Subcutaneous adipose tissue (tissue), 4 donors: ENCODE results near the gene NRAP. TPM values are rescaled to one million over a fixed set of nuclear protein-coding genes. Genes with fewer than 3 reads are reported as not detected.

ENCODE experiments used
- total RNA-seq, 4 donors: library from RNA; depleted of rRNA; stranded (reverse); fragments of >200 nt; gene quantifications; one replicate each; pipeline ENCODE4 v1.1.0, GENCODE V29; 2016
- TF ChIP-seq, protein P1 (sequence below): fragments of 450-650 bp; IDR thresholded peaks from one replicate; pipeline ENCODE4 v1.5.1; 2016; ENCODE audit warnings: low read depth, mild to moderate bottlenecking, control low read depth, antibody characterized with exemption, moderate library complexity

The NRAP gene
- total RNA-seq, 4 donors from 2014 or later = not detected

DNA sequence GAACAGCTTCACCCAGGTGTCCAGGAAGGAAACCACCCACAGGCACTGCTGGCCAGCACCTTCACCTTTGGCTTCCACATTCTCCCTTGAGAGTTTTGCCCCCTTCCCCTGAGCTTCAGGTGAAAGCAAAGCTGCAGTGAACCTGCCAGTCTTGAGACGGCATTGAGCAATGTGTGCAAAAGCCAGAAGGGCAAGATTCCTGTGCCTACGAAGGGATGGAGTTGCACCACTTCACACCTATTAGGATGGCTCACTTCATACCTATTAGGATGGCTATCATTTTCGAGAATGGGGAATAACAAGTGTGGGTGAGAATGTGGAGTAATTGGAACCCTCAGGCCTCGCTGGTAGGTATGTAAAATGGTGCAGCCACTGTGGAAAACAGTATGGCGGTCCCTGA is 103.8 kb downstream of the NRAP start:
- TF ChIP-seq, protein P1, sequence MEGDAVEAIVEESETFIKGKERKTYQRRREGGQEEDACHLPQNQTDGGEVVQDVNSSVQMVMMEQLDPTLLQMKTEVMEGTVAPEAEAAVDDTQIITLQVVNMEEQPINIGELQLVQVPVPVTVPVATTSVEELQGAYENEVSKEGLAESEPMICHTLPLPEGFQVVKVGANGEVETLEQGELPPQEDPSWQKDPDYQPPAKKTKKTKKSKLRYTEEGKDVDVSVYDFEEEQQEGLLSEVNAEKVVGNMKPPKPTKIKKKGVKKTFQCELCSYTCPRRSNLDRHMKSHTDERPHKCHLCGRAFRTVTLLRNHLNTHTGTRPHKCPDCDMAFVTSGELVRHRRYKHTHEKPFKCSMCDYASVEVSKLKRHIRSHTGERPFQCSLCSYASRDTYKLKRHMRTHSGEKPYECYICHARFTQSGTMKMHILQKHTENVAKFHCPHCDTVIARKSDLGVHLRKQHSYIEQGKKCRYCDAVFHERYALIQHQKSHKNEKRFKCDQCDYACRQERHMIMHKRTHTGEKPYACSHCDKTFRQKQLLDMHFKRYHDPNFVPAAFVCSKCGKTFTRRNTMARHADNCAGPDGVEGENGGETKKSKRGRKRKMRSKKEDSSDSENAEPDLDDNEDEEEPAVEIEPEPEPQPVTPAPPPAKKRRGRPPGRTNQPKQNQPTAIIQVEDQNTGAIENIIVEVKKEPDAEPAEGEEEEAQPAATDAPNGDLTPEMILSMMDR = no peak

DNA sequence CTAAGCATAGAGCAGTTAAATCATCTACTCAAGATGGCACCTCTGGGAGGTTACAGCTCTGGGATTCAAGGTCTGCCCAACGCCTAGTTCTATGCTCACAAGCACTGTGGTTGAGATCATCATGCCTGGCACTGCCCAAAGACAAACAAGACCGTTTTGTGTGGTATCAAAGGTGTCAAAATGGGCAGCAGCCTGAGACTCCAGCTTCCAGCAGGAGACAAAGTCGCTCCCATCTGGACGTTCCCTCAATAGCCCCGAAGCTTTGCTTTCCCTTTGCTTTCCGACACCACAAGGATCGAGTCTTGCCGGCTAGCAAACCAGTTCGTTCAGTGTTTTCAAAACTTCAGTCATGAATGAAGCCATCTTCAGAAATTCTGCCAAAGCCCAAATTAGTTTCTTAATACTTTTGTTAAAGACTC is 105.9 kb downstream of the NRAP start:
- TF ChIP-seq, protein P1 = no peak

DNA sequence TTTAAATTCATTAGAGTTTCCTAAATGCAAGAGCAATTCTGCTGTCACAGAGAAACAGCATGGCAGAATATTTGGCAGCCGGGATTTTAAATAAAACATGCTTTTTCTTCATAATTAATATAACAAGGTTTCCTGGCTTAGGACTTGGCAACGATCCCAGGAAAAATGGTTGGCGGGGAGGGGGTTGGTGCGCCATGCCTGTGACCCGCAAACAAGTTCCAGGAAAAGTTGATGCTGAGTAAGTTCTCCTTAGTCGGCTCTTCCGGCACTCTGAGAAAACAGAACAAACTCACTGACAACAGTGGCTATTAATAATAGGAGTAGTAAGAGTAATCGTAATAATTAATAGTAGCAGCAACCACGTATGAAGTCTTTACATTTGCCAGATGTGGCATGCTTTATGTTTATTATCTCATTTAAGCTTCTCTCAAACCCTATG is 106.4 kb downstream of the NRAP start:
- TF ChIP-seq, protein P1 = no peak

DNA sequence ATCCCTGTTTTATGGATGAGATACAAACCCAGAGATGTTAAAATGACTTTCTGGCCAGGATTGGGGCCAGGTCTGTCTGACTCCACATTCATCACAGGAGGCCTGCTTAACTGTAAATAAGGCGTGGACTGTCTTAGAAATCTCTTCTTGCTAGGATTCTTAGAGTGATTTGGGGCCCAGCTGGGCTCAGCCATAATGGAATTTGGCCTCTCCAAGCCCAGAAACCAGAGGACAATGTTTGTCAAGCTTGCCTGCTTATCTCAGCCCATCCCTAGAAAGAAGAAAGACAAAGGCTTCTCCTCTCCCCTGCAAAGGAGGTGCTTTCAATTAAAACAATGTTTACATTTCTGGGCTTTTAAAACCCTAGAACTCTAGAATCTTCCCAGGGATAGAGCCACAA is 108.1 kb downstream of the NRAP start:
- TF ChIP-seq, protein P1 = no peak

DNA sequence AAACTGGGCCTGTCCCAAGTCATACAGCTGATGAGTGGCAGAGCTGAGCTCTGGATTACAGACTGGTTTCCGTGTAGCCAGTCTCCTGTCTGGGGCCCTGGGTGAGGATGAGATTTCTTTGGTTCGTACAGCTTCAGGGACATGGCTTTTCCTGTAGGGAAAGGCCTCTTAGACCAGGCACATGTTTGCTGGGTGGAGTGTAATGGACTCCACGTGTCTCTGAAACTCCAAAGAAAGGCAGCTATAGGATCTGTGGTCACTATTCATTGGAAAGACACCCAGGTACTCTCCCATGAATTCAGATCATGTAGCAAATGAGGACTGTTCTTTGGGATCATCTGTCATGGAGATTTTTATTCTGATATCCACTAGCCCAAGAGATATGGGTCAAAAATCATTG is 108.6 kb downstream of the NRAP start:
- TF ChIP-seq, protein P1 = no peak

DNA sequence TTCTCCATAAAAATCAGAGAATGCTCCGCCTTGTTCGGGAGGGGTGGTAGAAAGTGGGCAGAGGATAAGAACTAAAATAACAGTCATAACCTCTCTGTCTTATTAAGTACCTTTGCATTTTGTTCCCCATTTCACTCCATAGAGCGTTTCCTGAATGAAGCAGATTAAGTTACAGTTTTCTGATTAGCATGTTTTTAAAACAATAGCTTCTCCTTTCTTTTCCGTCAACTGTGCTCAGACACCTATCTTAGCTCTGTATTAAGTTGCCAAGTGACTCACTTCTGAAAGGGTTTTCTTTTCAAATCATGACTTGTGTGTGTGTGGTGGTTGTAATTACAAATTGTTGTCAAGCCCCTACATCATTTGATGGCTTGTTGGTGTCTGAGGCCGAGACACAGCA is 109.6 kb downstream of the NRAP start:
- TF ChIP-seq, protein P1 = no peak

DNA sequence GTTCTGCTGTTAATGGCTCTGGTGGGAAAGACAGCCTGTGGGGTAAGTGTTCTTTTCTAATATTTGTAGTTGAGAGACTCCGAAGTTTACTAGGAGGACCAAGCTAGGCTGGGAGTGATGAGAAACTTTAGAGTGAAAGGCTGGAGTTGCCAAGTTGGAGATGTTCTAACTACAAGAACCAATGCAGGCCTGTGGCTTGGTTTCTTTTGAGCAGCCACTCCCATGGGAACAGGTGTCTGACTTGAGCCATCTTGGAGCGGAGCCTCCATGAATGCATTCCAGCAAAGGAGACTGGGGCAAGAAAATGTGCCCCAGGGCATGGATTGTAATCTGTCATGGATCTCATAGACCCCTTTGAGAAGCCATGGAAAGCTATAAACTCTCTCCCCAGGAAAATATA is 110.7 kb downstream of the NRAP start:
- TF ChIP-seq, protein P1 = no peak

DNA sequence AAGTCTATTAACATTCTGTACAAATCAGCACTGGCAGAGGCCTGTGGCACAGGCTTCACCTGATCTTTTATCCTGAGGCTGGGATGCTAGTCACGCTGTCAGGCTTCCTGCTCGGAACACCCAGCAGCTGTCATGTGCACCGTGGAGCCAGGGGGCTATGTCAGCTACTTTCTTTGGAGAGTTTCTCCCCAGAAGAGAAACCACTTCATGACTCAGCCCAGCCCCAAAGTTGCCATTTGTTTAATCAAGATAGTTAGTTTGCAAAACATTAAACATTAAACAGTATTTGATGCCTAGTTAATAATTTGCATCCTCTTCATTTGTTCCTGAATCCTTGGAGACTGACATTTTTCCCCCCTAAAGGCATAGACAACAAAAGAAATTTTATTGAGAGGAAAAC is 111.1 kb downstream of the NRAP start, which contains the start of gene HABP2:
TSS of gene HABP2 (plus strand) at position 353 of the 400 bp plus-strand sequence. CDS start 69 bp downstream, outside the sequence.
- TF ChIP-seq, protein P1 = no peak
